NCI-H128 (cell line): Measurements from ENCODE around the gene OR8H2.
"Not testable (repeated sequence)": the region's sequence is repeated elsewhere in the genome, so short reads cannot be mapped to it uniquely, and the experiment has no call there.

Experiments used
- DNase-seq: peaks from one replicate; lab custom pipeline; 2025; ENCODE audit not compliant: unreplicated experiment; lab: John Stamatoyannopoulos, UW

Gene OR8H2, protein sequence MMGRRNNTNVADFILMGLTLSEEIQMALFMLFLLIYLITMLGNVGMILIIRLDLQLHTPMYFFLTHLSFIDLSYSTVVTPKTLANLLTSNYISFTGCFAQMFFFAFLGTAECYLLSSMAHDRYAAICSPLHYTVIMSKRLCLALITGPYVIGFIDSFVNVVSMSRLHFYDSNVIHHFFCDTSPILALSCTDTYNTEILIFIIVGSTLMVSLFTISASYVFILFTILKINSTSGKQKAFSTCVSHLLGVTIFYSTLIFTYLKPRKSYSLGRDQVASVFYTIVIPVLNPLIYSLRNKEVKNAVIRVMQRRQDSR

DNA sequence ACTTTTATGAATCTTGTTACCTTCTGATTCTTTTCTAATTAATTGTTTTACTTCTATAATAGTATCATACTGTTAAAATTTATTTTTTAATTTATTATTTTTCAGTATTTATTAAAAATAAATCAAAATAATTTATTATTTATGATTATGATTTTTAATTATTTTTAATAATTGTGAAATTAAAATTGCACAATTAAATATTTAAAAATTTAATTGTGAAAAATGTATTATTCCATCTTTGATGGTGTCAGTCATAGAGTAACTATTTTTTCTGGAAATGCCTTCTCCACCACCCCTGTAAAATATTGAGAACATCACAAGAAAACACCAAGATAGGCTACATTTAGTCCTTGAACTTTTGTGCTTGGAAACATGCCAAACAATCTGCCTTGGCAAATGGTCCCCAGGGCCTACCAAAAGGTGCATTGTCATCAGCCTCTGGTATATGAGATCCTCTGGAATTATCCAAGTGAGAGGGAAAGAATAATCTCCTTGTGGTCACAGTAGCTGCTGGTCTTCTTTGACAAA lies at the start of gene OR8H2:
OR8H2 (plus strand) TSS at position 478 of the 528 bp plus-strand sequence. CDS start 1,356 bp downstream, outside the sequence.
- no peak for DNase-seq

DNA sequence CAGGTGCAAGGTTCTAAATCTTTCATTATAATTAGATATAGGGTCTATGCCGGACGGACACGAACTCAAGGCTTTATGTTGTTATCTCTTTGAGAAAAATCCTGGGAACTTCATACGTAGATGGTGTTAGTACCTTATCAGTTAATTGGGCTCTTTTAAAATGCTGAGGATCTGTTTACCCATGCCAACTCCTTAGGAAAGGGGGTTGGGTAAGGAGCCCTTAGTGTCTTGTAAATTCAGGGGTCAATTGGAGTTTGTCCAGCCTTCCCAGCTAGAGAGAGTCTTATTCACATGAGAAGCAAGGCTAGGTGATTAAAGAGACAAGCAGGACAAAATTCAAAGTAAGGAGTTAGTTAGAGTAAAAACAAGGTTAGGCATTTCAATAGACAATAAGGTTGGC lies 47.1 kb upstream of the OR8H2 start:
- not testable (repeated sequence) for DNase-seq

DNA sequence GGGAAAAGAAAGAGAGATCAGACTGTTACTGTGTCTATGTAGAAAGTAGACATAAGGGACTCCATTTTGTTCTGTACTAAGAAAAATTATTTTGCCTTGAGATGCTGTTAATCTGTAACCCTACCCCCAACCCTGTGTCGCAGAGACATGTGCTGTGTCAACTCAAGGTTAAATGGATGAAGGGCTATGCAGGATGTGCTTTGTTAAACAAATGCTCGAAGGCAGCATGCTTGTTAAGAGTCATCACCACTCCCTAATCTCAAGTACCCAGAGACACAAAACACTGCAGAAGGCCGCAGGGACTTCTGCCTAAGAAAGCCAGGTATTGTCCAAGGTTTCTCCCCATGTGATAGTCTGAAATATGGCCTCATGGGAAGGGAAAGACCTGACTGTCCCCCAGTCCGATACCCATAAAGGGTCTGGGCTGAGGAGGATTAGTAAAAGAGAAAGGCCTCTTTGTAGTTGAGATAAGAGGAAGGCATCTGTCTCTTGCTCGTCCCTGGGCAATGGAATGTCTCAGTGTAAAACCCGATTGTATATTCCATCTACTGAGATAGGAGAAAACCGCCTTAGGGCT lies 45.7 kb upstream of the OR8H2 start:
- not testable (repeated sequence) for DNase-seq

DNA sequence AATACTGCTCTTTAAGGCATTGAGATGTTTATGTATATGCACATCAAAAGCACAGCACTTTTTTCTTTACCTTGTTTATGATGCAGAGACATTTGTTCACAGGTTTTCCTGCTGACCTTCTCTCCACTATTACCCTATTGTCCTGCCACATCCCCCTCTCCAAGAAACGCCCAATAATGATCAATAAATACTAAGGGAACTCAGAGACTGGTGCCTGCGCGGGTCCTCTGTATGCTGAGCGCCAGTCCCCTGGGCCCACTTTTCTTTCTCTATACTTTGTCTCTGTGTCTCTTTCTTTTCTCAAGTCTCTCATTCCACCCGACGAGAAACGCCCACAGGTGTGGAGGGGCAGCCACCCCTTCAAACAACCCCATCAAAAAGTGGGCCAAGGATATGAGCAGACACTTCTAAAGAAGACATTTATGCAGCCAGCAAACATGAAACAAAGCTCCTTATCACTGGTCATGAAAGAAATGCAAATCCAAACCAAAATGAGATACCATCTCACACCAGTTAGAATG lies 45.2 kb upstream of the OR8H2 start:
- DNase-seq, result not testable (repeated sequence)

DNA sequence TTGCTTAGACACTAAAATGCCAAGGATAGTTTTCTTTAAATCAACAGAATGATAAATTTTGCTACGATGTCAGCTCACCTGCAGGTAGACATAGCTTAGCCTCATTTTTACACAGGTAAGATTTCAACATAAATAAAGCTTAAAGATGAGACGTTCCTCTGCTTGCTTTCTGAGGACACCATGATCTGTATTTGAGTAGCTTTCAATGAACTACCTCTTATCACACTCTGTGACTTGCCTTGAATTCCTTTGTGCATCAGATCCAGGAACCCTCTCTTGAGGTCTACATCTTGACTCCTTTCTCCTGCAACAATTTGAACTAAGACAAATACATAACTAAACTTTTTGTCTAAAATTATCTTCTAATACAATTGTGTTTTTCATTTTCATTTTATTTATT lies 36.5 kb upstream of the OR8H2 start:
- DNase-seq, result no peak

DNA sequence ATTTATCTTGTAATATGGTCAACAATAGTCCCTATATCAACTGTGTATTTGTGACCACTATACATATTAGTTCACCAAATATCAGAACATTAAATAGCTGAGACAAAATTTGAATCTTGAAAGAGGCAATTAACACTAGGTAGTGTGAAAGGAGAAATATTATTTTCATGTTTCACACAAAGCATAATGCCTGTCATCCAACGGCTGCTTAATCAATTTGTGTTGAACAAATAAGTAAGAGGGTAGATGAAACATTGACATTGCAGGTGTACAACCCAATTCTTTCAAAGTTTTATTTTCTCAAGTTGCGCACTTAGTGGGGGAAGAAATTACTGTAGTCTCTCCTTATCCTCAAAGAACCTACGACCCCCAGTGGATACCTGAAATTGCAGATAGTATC lies 13.8 kb upstream of the OR8H2 start:
- no peak for DNase-seq

DNA sequence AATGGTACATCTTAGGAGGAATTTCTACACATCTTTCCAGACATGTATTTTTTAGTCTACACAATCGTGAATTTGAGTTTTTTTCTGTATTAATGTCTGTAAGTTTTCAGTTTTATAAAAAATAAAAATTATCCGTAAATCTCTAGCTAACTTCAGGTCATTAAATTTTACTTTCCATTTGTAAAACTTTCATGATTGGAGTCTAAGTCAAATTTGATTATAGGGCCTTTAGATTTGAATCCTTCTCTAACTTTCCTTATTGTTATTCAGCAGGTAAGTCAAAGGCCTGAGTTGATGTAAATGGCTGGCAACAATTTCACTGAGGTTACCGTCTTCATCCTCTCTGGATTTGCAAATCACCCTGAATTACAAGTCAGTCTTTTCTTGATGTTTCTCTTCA lies 10.5 kb upstream of the OR8H2 start, which contains the start of gene OR8I2:
OR8I2 (plus strand) TSS at position 301 of the 400 bp plus-strand sequence; CDS start at position 301, 0 bp downstream.
- DNase-seq, result no peak

DNA sequence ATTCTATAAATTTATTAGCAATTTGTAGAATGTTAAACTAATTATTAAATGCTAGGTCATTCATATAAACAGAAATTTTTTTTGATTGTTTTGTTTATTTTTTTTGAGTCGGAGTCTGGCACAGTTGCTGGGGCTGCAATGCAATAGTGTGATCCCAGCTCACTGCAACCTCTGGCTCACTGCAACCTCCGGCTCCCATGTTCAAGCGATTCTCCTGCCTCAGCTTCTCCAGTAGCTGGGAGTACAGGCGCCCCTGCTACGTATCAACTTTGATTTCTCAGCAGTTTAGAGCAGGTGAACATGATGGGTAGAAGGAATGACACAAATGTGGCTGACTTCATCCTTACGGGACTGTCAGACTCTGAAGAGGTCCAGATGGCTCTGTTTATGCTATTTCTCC lies 18.6 kb downstream of the OR8H2 start, which contains the start of gene OR8H3:
OR8H3 (plus strand) TSS at position 301 of the 400 bp plus-strand sequence; CDS start at position 301, 0 bp downstream.
- DNase-seq, result no peak

DNA sequence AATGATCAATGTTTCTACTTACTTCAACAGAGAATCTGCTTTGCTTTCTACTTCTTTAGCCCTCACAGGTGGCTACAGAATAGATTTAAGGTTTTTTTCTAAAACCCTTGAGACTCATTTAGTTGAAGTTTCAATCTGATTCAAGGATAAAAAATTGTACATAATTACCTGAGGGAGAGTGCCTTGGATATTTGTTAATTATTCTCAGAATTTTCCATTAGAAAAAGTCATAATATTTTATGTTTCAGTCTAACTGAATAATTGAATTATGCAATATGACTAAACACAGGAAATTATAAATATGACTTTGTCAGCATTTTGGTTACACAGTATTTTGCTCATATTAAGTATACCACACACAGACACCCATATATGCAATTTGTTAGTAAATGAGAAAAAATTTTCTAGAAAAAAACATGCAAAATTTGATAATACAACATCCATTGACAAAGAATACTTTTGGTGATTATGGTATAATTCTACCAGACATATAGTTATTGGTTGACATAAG lies 36.7 kb downstream of the OR8H2 start, which contains the start of gene OR8J3:
OR8J3 (minus strand) TSS at position 51 of the 511 bp plus-strand sequence. CDS start 2,483 bp downstream, outside the sequence.
- DNase-seq, result no peak

DNA sequence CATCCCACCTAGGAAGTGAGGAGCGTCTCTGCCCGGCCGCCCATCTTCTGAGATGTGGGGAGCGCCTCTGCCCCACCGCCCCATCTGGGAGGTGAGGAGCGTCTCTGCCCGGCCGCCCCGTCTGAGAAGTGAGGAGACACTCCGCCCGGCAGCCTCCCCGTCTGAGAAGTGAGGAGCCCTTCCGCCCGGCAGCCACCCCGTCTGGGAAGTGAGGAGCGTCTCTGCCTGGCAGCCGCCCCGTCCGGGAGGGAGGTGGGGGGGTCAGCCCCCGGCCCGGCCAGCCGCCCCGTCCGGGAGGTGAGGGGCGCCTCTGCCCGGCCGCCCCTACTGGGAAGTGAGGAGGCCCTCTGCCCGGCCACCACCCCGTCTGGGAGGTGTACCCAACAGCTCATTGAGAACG lies 40.2 kb downstream of the OR8H2 start:
- not testable (repeated sequence) for DNase-seq

DNA sequence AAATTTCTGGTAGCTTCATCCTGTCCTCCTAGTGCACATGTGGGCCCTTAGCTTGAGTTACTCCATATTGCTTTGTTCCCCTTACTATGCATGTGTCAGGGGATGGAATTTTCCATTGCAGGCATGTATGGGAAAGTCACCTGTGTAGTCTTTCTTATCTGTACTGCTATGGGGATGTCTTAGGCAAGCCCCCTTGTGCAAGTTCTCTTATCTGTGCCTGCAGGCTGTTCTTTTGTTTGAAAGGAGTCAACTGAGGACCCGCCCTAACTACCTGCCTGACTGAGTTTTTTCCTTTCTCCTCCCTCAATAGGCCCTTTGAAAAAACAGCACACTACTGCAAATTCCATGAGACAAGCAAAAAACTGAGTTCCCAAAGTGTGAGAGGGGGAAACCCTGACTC lies 47.9 kb downstream of the OR8H2 start:
- DNase-seq, result no peak

DNA sequence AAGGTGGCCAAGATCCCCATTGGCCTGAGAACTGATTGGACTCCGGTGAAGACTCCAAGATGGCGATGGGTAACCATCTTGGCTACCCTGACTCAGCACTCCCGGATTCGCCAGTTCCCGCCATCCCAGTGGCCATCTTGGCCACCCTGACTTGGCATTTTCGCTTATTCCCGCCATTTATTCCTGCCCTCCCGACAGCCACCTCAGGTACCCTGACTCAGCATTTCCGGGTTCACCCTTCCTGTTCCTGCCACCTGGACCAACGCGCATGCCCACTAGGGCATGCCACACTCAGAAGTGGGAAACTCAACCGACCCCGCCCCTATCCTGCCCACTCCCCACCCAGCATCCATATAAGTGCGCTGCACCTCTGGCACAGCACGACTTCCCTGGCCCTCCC lies 48.8 kb downstream of the OR8H2 start:
- no peak for DNase-seq
